Transverse colon (tissue), 4 donors: ENCODE data around the gene CD244. TPM values are rescaled to one million over a fixed set of nuclear protein-coding genes. Genes with fewer than 3 reads are reported as not detected.
A peak's percentile ranks its signal among the peaks of the same experiment; 100 is the strongest.

Experiments
- DNase-seq: peaks from one replicate; pipeline ENCODE4 v3.0.0-alpha.2; 2019
- H3K27ac ChIP-seq, 4 donors: fragments of 200-600 bp; sonication (generic); 2 replicates each; pipeline ENCODE4 v1.5.1; 2016 to 2018; ENCODE audit warnings: inconsistent platforms in 4 of 4
- H3K27me3 ChIP-seq: fragments of 200-600 bp; sonication (generic); 2 replicates; pipeline ENCODE4 v1.5.1; 2017; ENCODE audit warnings: inconsistent platforms
- H3K36me3 ChIP-seq, 4 donors: fragments of 200-600 bp; sonication (generic); 2 replicates each; pipeline ENCODE4 v1.5.1; 2017 to 2019; ENCODE audit warnings: inconsistent platforms in 4 of 4
- H3K4me1 ChIP-seq, 4 donors: fragments of 200-600 bp; sonication (generic); 2 replicates each; pipeline ENCODE4 v1.5.1; 2017 to 2020; ENCODE audit warnings: inconsistent platforms in 4 of 4
- H3K4me3 ChIP-seq, 4 donors: fragments of 200-600 bp; sonication (generic); 1 replicate in 1 of 4; 2 replicates in 3 of 4; pipeline versions ENCODE4 v1.5.1 to v1.6.1; 2017 to 2019; ENCODE audit warnings: inconsistent platforms in 4 of 4
- H3K9me3 ChIP-seq, 2 donors: fragments of 200-600 bp; sonication (generic); 2 replicates each; pipeline ENCODE4 v1.5.1; 2017 to 2019; ENCODE audit warnings: inconsistent platforms in 2 of 2
- EP300 ChIP-seq: sonication (generic); formaldehyde crosslinking; IDR thresholded peaks from one replicate; pipeline ENCODE4 v1.6.1; 2017; ENCODE audit warnings: antibody characterized with exemption, low read depth
- POLR2A ChIP-seq: fragments of 450-650 bp; IDR thresholded peaks from one replicate; pipeline ENCODE4 v1.6.1; 2016; ENCODE audit warnings: antibody characterized with exemption, mild to moderate bottlenecking, moderate library complexity
- POLR2AphosphoS5 ChIP-seq, 3 donors: sonication (generic); formaldehyde crosslinking; IDR thresholded peaks; one replicate each; pipeline ENCODE4 v1.6.1; 2016; ENCODE audit warnings: antibody characterized with exemption in 3 of 3
- WGBS, 2 donors: methylation state at CpG; one replicate each; pipeline ENCODE4 v1.1.5; 2018; ENCODE audit warnings: low coverage in 1 of 2; 5-methylcytosine and 5-hydroxymethylcytosine counted together
- in situ Hi-C, 4 donors: fragments of 200-750 bp; cut with MboI; loops; one replicate each; pipeline versions ENCODE4 v1.15.0 to v1.15.1; 2017; ENCODE audit warnings: low sequenced_read_pairs in 3 of 4, low pct_ligation_motif_present in 1 of 4, low pct_unique_long_range_greater_than_20kb in 1 of 4
- intact Hi-C: fragments of 100-400 bp; cut with DNase I; formaldehyde crosslinking; loops from one replicate; pipeline ENCODE4 v1.15.1; 2023; ENCODE audit warnings: low total_unique reads
- total RNA-seq, 4 donors: library from RNA; depleted of rRNA; stranded (reverse); fragments of >200 nt; gene quantifications; one replicate each; pipeline ENCODE4 v1.1.0, GENCODE V29; 2016
- TF ChIP-seq, protein P1 (sequence below), 5 experiments: fragments of 200-600 bp in 3 of 5; fragments of 450-650 bp in 2 of 5; sonication (generic) in 3 of 5; IDR thresholded peaks; 1 replicate in 2 of 5; 2 replicates in 3 of 5; pipeline ENCODE4 v1.5.1; 2016 to 2017; ENCODE audit warnings: antibody characterized with exemption in 5 of 5, inconsistent platforms in 3 of 5, mild to moderate bottlenecking in 2 of 5, moderate library complexity in 1 of 5

CD244 gene
- total RNA-seq, 4 donors from 2014 or later = 0.48 to 0.55 TPM; not detected in 2

DNA sequence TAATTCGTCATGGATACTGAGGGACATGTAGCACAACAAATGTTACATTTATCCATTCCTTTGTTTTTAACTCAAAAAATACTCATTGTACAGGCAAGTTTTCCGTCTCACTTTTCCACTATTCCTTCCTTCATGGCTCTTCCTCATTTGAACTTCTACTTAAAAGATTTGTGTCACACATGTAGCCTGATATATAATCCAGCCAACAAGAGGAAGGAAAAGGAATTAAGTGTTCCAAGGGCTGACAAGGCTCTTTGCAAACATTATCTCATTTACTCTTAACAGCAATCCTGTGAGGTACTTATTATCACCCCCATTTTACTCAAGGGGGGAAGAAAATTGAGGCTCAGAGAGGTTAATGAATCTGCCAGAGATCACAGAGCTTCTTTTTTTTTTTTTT is 22.9 kb downstream of the CD244 start:
- Histone ChIP-seq H3K9me3 (no peaks in the 10 kb centered on the region), H3K27ac (no peak overlapping the region), H3K27me3 (no peaks in the 10 kb centered on the region), H3K4me1 (peaks cover 0 to 16% (median 3%) of the 10 kb centered on the region in 4 donors), H3K36me3 (no peaks in the 10 kb centered on the region), H3K4me3 (no peak overlapping the region)
- no peak for DNase-seq
- in situ Hi-C loops (loop anchor here in 2 of 4 donors (5.0 to 25.0 kb wide), 3 partner anchors 65 to 248 kb away; partner anchors contain the start of genes ITLN2 (in 1 of the 2), KLHDC9 (in 1 of the 2) and NECTIN4 (in 1 of the 2)), intact Hi-C loops (loop anchor here (10.0 kb wide), 1 partner anchor 115 kb away; the partner anchor contains the start of gene ITLN2)
- WGBS, 2 donors = 82 to 89% methylated on average over 2 of the region's 2 CpGs
- no peak for TF ChIP-seq POLR2AphosphoS5 (IDR thresholded peaks at IDR 0.05)
- no peak for TF ChIP-seq POLR2A

DNA sequence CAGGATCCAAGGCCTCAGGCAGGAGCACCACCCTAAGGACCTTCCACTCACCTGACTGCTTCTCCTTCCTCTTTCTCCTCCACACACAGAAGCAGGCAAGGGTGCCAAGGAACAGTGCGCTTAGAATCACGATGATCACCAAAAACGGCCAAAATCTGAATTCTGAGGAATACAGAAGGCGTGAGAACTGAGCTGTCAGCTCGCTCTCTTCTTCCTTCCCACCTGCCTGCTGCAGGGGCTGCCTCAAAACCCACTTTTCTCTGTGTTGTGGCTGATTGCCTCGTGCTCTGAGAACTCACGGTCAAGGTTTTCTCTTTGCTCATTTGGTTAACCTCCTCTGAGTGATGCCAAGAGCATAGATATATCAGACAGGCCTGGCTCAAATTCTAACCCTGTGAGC is 23.8 kb downstream of the CD244 start:
- H3K9me3 ChIP-seq = no peaks in the 10 kb centered on the region
- H3K36me3 ChIP-seq = no peaks in the 10 kb centered on the region
- intact Hi-C loops (loop anchor here (10.0 kb wide), 1 partner anchor 116 kb away; the partner anchor contains the start of gene ITLN2), in situ Hi-C loops (loop anchor here in 2 of 4 donors (5.0 to 25.0 kb wide), 3 partner anchors 64 to 248 kb away; partner anchors contain the start of genes ITLN2 (in 1 of the 2), KLHDC9 (in 1 of the 2) and NECTIN4 (in 1 of the 2))
- TF ChIP-seq POLR2AphosphoS5 (IDR thresholded peaks at IDR 0.05) (no peak), EP300 (no peak), POLR2A (no peak)
- TF ChIP-seq, protein P1, sequence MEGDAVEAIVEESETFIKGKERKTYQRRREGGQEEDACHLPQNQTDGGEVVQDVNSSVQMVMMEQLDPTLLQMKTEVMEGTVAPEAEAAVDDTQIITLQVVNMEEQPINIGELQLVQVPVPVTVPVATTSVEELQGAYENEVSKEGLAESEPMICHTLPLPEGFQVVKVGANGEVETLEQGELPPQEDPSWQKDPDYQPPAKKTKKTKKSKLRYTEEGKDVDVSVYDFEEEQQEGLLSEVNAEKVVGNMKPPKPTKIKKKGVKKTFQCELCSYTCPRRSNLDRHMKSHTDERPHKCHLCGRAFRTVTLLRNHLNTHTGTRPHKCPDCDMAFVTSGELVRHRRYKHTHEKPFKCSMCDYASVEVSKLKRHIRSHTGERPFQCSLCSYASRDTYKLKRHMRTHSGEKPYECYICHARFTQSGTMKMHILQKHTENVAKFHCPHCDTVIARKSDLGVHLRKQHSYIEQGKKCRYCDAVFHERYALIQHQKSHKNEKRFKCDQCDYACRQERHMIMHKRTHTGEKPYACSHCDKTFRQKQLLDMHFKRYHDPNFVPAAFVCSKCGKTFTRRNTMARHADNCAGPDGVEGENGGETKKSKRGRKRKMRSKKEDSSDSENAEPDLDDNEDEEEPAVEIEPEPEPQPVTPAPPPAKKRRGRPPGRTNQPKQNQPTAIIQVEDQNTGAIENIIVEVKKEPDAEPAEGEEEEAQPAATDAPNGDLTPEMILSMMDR (IDR thresholded peaks at IDR 0.05) = no peak
- H3K4me1 ChIP-seq = peaks cover 0 to 16% (median 3%) of the 10 kb centered on the region in 4 donors
- no peaks in the 10 kb centered on the region for H3K27me3 ChIP-seq
- no peak for DNase-seq
- no peak overlapping the region for H3K27ac ChIP-seq
- 80% methylated on average over 7 of the region's 7 CpGs; no CpG with 5 or more reads in 1 of the 2 donors for WGBS, 2 donors
- no peak overlapping the region for H3K4me3 ChIP-seq

DNA sequence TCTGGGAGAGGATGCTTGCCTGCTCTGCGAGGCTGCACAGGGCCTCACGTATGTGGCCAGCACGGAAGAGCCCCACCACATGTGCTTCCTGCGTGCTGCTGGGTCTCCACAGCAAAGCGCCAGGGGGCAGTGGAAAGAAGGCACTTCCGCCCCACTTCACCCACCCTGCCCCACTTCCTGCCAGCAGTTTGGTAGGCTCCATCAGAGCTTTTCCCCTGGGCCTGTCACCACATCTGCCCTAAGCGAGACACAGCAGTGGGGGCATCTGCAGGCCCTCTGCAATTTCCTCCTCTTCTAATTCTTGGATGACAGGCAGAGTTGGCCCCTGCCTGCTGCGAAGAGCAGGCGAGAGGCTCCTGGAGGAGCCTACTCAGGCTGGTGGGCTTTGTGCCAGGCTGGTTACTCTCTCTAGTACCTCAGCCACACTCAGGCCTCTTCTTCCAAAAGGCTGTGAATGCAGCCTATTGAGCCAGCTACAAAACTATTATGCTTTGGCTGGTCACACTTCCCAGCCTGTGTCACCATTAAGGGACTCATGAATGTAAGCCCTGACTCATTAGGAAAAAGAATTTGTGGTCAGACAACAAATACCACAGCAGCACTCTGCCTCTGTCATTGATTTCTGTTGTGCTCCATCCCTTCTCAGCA is 25.0 kb downstream of the CD244 start:
- H3K9me3 ChIP-seq = no peaks in the 10 kb centered on the region
- TF ChIP-seq POLR2A = no peak
- TF ChIP-seq, protein P1 (IDR thresholded peaks at IDR 0.05) = peak in 1 of 5 experiments; percentile 15
- H3K4me3 ChIP-seq = no peak overlapping the region
- H3K27ac ChIP-seq = peak overlapping the region in 3 of 4 donors; percentile 26 to 71 (median 54)
- H3K36me3 ChIP-seq = no peaks in the 10 kb centered on the region
- DNase-seq = peak; percentile 68
- intact Hi-C loops = loop anchor here (10.0 kb wide), 1 partner anchor 117 kb away; the partner anchor contains the start of gene ITLN2
- no peaks in the 10 kb centered on the region for H3K27me3 ChIP-seq
- WGBS, 2 donors = 80% methylated on average over 9 of the region's 9 CpGs; no CpG with 5 or more reads in 1 of the 2 donors
- H3K4me1 ChIP-seq = peaks cover 0 to 16% (median 3%) of the 10 kb centered on the region in 4 donors
- in situ Hi-C loops = loop anchor here in 2 of 4 donors (5.0 to 25.0 kb wide), 3 partner anchors 63 to 250 kb away; partner anchors contain the start of genes ITLN2 (in 1 of the 2), KLHDC9 (in 1 of the 2) and NECTIN4 (in 1 of the 2)

DNA sequence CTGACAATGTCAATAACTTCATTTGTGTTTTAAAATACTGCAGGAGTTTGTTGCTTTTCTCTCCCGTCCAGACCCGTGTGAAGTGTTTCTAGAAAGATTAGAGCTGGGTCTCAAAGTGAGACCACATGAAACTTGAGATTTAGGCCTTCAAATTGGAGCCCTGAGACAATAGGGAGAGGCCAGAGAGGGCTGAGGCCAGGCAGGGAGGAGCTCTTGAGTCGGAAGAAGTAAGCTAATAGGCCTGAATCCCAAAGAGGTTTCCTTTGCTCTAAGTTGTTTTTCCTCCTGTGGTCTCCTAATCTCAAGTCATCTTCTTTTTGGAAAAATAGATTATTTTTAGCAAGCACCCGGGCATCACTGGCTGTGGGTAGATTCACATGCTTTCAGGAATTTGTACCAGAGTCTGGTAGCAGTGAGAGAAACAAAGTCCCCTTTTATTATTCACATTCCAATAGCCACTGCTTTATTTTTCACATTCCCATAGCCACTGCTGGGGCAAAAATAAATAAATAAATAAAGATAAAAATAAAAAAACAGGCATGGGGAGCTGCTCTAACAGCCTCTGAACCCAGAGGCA is 25.6 kb downstream of the CD244 start:
- in situ Hi-C loops = loop anchor here in 2 of 4 donors (5.0 to 25.0 kb wide), 3 partner anchors 62 to 250 kb away; partner anchors contain the start of genes ITLN2 (in 1 of the 2), KLHDC9 (in 1 of the 2) and NECTIN4 (in 1 of the 2)
- H3K36me3 ChIP-seq = no peaks in the 10 kb centered on the region

More for the DNA sequence above, 25.6 kb downstream of the CD244 start:
- Histone ChIP-seq H3K4me3 (no peak overlapping the region), H3K27ac (peak overlapping the region in 2 of 4 donors; percentile 18 to 54), H3K27me3 (no peaks in the 10 kb centered on the region), H3K9me3 (no peaks in the 10 kb centered on the region), H3K4me1 (peaks cover 0 to 16% (median 3%) of the 10 kb centered on the region in 4 donors)
- whole genome bisulfite sequencing, 2 donors = 63 to 73% methylated on average over 3 to 4 of the region's 4 CpGs
- DNase-seq = no peak
- intact Hi-C loops = loop anchor here (10.0 kb wide), 1 partner anchor 118 kb away; the partner anchor contains the start of gene ITLN2
- TF ChIP-seq POLR2AphosphoS5 (IDR thresholded peaks at IDR 0.05) = no peak
- TF ChIP-seq POLR2A = no peak
- TF ChIP-seq EP300 = no peak
- TF ChIP-seq, protein P1 (IDR thresholded peaks at IDR 0.05) = no peak
